H1 (cell line): ENCODE data around the gene PDE8B. TPM values are rescaled to one million over a fixed set of nuclear protein-coding genes. Genes with fewer than 3 reads are reported as not detected.

Experiments used
- CTCF ChIA-PET: fragments of 300-600 bp; sonication (Branson Sonifier 250); formaldehyde crosslinking; loops from one replicate; lab custom pipeline; 2021; ENCODE audit not compliant: partially characterized antibody; lab: Charles Lee
- POLR2A ChIA-PET: fragments of 300-600 bp; sonication (Branson Sonifier 250); formaldehyde crosslinking; loops from one replicate; lab custom pipeline; 2021; ENCODE audit warnings: inconsistent platforms; ENCODE audit not compliant: partially characterized antibody; lab: Charles Lee
- DNase-seq, 2 experiments: peaks; one replicate each; pipeline versions ENCODE4 v3.0.0 to v3.0.0-alpha.2; 2010 to 2022; ENCODE audit warnings: low spot score in 2 of 2, low read depth in 1 of 2, mixed read lengths in 1 of 2
- FAIRE-seq: peaks from 2 replicates; lab custom pipeline; 2011; peaks lifted over from hg19 to GRCh38; lab: Jason Lieb, UNC
- H2AFZ ChIP-seq: 2 replicates; pipeline ENCODE4 v1.8.1; 2012; ENCODE audit warnings: low read length, inconsistent platforms
- H2AK5ac ChIP-seq: 2 replicates; pipeline ENCODE4 v1.6.1; 2013; ENCODE audit warnings: low read depth, low read length
- H2BK120ac ChIP-seq: replicated peaks from 2 replicates; pipeline ENCODE3; 2013; ENCODE audit warnings: low read depth, low read length, inconsistent platforms
- H2BK12ac ChIP-seq: 2 replicates; pipeline ENCODE4 v1.6.1; 2013; ENCODE audit warnings: low read depth, low read length
- H2BK15ac ChIP-seq: 2 replicates; pipeline ENCODE4 v1.6.1; 2013; ENCODE audit warnings: low read length
- H2BK20ac ChIP-seq: 2 replicates; pipeline ENCODE4 v1.6.1; 2013; ENCODE audit warnings: low read length
- H2BK5ac ChIP-seq: 2 replicates; pipeline ENCODE4 v1.6.1; 2013; ENCODE audit warnings: low read depth, low read length
- H3K14ac ChIP-seq: 2 replicates; pipeline ENCODE4 v1.6.1; 2013; ENCODE audit warnings: inconsistent platforms; ENCODE audit not compliant: insufficient read length
- H3K18ac ChIP-seq: 2 replicates; pipeline ENCODE4 v1.6.1; 2013; ENCODE audit warnings: low read length; ENCODE audit errors: extremely low read depth
- H3K23ac ChIP-seq: 2 replicates; pipeline ENCODE4 v1.6.1; 2013; ENCODE audit warnings: inconsistent platforms; ENCODE audit not compliant: insufficient read length
- H3K23me2 ChIP-seq: 2 replicates; pipeline ENCODE4 v1.6.1; 2013; ENCODE audit warnings: low read depth, low read length
- H3K27ac ChIP-seq: 2 replicates; pipeline ENCODE4 v1.6.1; 2011; ENCODE audit warnings: low read depth, low read length, inconsistent platforms
- H3K27me3 ChIP-seq, 4 experiments: replicated peaks in 1 of 4; 1 replicate in 1 of 4; 2 replicates in 3 of 4; pipeline versions ENCODE4 v1.6.1 to v1.8.1; 2011 to 2013; ENCODE audit warnings: low read length in 3 of 4, mild to moderate bottlenecking in 3 of 4, inconsistent platforms in 2 of 4, mixed read lengths in 2 of 4, moderate library complexity in 1 of 4; ENCODE audit not compliant: control insufficient read depth in 3 of 4, insufficient read depth in 3 of 4; ENCODE audit errors: extremely low read depth in 1 of 4
- H3K36me3 ChIP-seq, 4 experiments: 2 replicates each; pipeline versions ENCODE4 v1.6.1 to v1.8.1; 2011 to 2013; ENCODE audit warnings: mild to moderate bottlenecking in 4 of 4, low read length in 3 of 4, moderate library complexity in 2 of 4, control low read depth in 1 of 4, inconsistent platforms in 1 of 4; ENCODE audit not compliant: insufficient read depth in 4 of 4, control insufficient read depth in 2 of 4
- H3K4ac ChIP-seq: replicated peaks from 2 replicates; pipeline ENCODE3; 2013; ENCODE audit warnings: low read length, low read depth, mixed read lengths, inconsistent platforms; ENCODE audit not compliant: insufficient read length
- H3K4me1 ChIP-seq, 4 experiments: replicated peaks in 1 of 4; 1 replicate in 1 of 4; 2 replicates in 3 of 4; pipeline versions ENCODE4 v1.6.1 to v1.8.1; 2011 to 2013; ENCODE audit warnings: low read length in 3 of 4, inconsistent platforms in 2 of 4, mixed read lengths in 1 of 4; ENCODE audit not compliant: insufficient read depth in 4 of 4, control insufficient read depth in 3 of 4
- H3K4me2 ChIP-seq, 2 experiments: 2 replicates each; pipeline versions ENCODE4 v1.6.1 to v1.8.1; 2011 to 2013; ENCODE audit warnings: low read depth in 2 of 2, low read length in 2 of 2, control low read depth in 1 of 2, inconsistent platforms in 1 of 2, mild to moderate bottlenecking in 1 of 2; ENCODE audit not compliant: insufficient read depth in 1 of 2
- H3K4me3 ChIP-seq, 4 experiments: fragments of 200-600, 300-600 bp in 1 of 4; sonication (generic), shearing (Covaris generic), sonication (Bioruptor Twin) in 1 of 4; 2 replicates each; pipeline versions ENCODE4 v1.5.1 to v1.8.1; 2011 to 2016; ENCODE audit warnings: low read length in 4 of 4, low read depth in 3 of 4, control low read depth in 2 of 4, inconsistent platforms in 2 of 4, mild to moderate bottlenecking in 2 of 4, mixed read lengths in 1 of 4, moderate library complexity in 1 of 4; ENCODE audit not compliant: insufficient read depth in 2 of 4; ENCODE audit errors: extremely low read depth in 1 of 4
- H3K56ac ChIP-seq: replicated peaks from 2 replicates; pipeline ENCODE3; 2013; ENCODE audit warnings: low read depth, mild to moderate bottlenecking, mixed read lengths, low read length, inconsistent platforms; ENCODE audit not compliant: insufficient read length
- H3K79me1 ChIP-seq: 2 replicates; pipeline ENCODE4 v1.6.1; 2013; ENCODE audit warnings: low read depth, low read length, control low read depth
- H3K79me2 ChIP-seq, 2 experiments: 2 replicates each; pipeline versions ENCODE4 v1.6.1 to v1.8.1; 2012 to 2013; ENCODE audit warnings: low read length in 2 of 2, mild to moderate bottlenecking in 2 of 2, inconsistent platforms in 1 of 2; ENCODE audit not compliant: insufficient read depth in 2 of 2, control insufficient read depth in 1 of 2
- H3K9ac ChIP-seq, 4 experiments: replicated peaks in 1 of 4; 1 replicate in 1 of 4; 2 replicates in 3 of 4; pipeline versions ENCODE4 v1.6.1 to v1.8.1; 2011 to 2013; ENCODE audit warnings: low read depth in 3 of 4, low read length in 3 of 4, control low read depth in 2 of 4, mild to moderate bottlenecking in 2 of 4, moderate library complexity in 2 of 4, inconsistent platforms in 1 of 4; ENCODE audit errors: extremely low read depth in 1 of 4
- H3K9me3 ChIP-seq, 2 experiments: 2 replicates each; pipeline versions ENCODE4 v1.6.1 to v1.8.1; 2012 to 2013; ENCODE audit warnings: mild to moderate bottlenecking in 2 of 2, moderate library complexity in 2 of 2, control low read depth in 1 of 2, inconsistent platforms in 1 of 2, low read depth in 1 of 2, low read length in 1 of 2, mixed read lengths in 1 of 2; ENCODE audit not compliant: insufficient read depth in 2 of 2
- H4K20me1 ChIP-seq, 2 experiments: replicated peaks in 1 of 2; 2 replicates each; pipeline versions ENCODE3 to v1.8.1; 2011 to 2013; ENCODE audit warnings: inconsistent platforms in 2 of 2, low read length in 2 of 2, mild to moderate bottlenecking in 1 of 2; ENCODE audit not compliant: insufficient read depth in 2 of 2, control insufficient read depth in 1 of 2
- H4K5ac ChIP-seq: 2 replicates; pipeline ENCODE4 v1.6.1; 2013; ENCODE audit warnings: low read length, low read depth, mixed read lengths, inconsistent platforms; ENCODE audit not compliant: insufficient read length
- H4K8ac ChIP-seq: 2 replicates; pipeline ENCODE4 v1.8.0; 2013; ENCODE audit warnings: mild to moderate bottlenecking, moderate library complexity, low read length, inconsistent platforms; ENCODE audit not compliant: insufficient read depth; ENCODE audit errors: extremely low read depth
- H4K91ac ChIP-seq: replicated peaks from 2 replicates; pipeline ENCODE3; 2013; ENCODE audit warnings: low read length, mixed read lengths, inconsistent platforms; ENCODE audit not compliant: insufficient read length
- KDM5A ChIP-seq: fragments of 200-600 bp; IDR thresholded peaks from 2 replicates; pipeline ENCODE4 v1.7.1; 2012; ENCODE audit warnings: mild to moderate bottlenecking, low read length, inconsistent platforms, mixed read lengths
- POU5F1 ChIP-seq: IDR thresholded peaks from 2 replicates; pipeline ENCODE4 v1.6.1; 2011; ENCODE audit warnings: low read depth, mild to moderate bottlenecking, low read length, moderate library complexity
- USF2 ChIP-seq: IDR thresholded peaks from 2 replicates; pipeline ENCODE4 v1.6.1; 2011; ENCODE audit warnings: low read length, improper control_type of control experiment
- WGBS, 2 experiments: shearing (Covaris generic) in 1 of 2; methylation state at CpG; one replicate each; pipeline versions ENCODE4 v1.1.6 to v1.1.7; 2013 to 2015; ENCODE audit warnings: low lambda C conversion rate in 2 of 2, mixed read lengths in 2 of 2, inconsistent platforms in 1 of 2, low coverage in 1 of 2, missing lambda C conversion rate in 1 of 2; ENCODE audit not compliant: insufficient replicate concordance in 2 of 2, insufficient coverage in 1 of 2, insufficient read length in 1 of 2; ENCODE audit errors: extremely low coverage in 1 of 2, missing lambda C conversion rate in 1 of 2; 5-methylcytosine and 5-hydroxymethylcytosine counted together
- polyA plus RNA-seq, 7 experiments: library from polyadenylated mRNA; depleted of rRNA in 3 of 7; stranded (reverse) in 5 of 7; unstranded in 2 of 7; fragments of >200 nt in 5 of 7; fragments of 200-250 nt in 2 of 7; gene quantifications; 1 replicate in 5 of 7; 2 replicates in 1 of 7; 4 replicates in 1 of 7; pipeline versions ENCODE4 v1.2.1 to v1.2.3, GENCODE V29; 2011 to 2013; ENCODE audit warnings: missing spikeins in 2 of 7, mixed read lengths in 2 of 7
- total RNA-seq: library from RNA; stranded (reverse); fragmentation: NEBNext Ultra II Directional; extraction: Animal tissue kit (Norgen Biotek cat#: 25700); gene quantifications from 2 replicates; pipeline ENCODE4 v1.2.1, GENCODE V29; 2021

The PDE8B gene
- total and polyA plus RNA-seq, 2 of the 8 experiments (the other 6 are each of a cell fraction or from before 2014, with no cell fraction given), result 0.32 to 1.1 TPM

- Histone ChIP-seq H3K9ac (no peak overlapping the region), H3K79me2 (no peaks in the 10 kb centered on the region), H4K5ac (no peak overlapping the region), H4K20me1 (no peaks in the 10 kb centered on the region), H3K23me2 (no peaks in the 10 kb centered on the region), H3K4me2 (no peak overlapping the region), H3K14ac (no peak overlapping the region), H3K4ac (no peak overlapping the region), H3K4me1 (no peaks in the 10 kb centered on the region), H2AFZ (no peak overlapping the region), H4K91ac (no peak overlapping the region), H2BK15ac (no peak overlapping the region), H3K18ac (no peak overlapping the region), H2BK5ac (no peak overlapping the region), H2BK12ac (no peak overlapping the region), H3K79me1 (no peaks in the 10 kb centered on the region), H3K56ac (no peak overlapping the region), H2AK5ac (no peak overlapping the region), H3K36me3 (peaks cover 0 to 19% (median 9%) of the 10 kb centered on the region in 4 experiments; a peak in 6 of 8 replicates), H3K23ac (no peak overlapping the region), H3K9me3 (no peaks in the 10 kb centered on the region), H4K8ac (no peak overlapping the region), H2BK20ac (no peak overlapping the region), H3K27ac (no peak overlapping the region), H3K4me3 (no peak overlapping the region), H2BK120ac (no peak overlapping the region), H3K27me3 (no peaks in the 10 kb centered on the region)
- ChIA-PET CTCF (interaction anchor here (0.6 kb wide), 1 partner anchor 917 kb away, joined by 3 read pairs; no protein-coding TSS in a partner anchor), POLR2A (no interaction called here)
- TF ChIP-seq USF2, result no peak
- no peak for TF ChIP-seq KDM5A
- TF ChIP-seq POU5F1, result no peak
- 89% methylated on average over 2 of the region's 2 CpGs; no CpG with 5 or more reads in 1 of the 2 experiments for WGBS, 2 experiments
- DNase-seq, result no peak
- FAIRE-seq, result no peak
These were observed 239.5 kb downstream of the PDE8B start for GRCh38 chr5:77449981-77450380.
